Prostate gland (tissue), 1 donor: ENCODE data around the gene KAT8.
"Not testable (repeated sequence)": the region's sequence is repeated elsewhere in the genome, so short reads cannot be mapped to it uniquely, and the experiment has no call there.

Experiments
- POLR2A ChIP-seq: fragments of 450-650 bp; IDR thresholded peaks from one replicate; pipeline ENCODE4 v1.6.1; 2016; ENCODE audit warnings: antibody characterized with exemption, mild to moderate bottlenecking
- POLR2AphosphoS5 ChIP-seq: sonication (generic); formaldehyde crosslinking; IDR thresholded peaks from one replicate; pipeline ENCODE4 v1.6.1; 2017; ENCODE audit warnings: antibody characterized with exemption

DNA sequence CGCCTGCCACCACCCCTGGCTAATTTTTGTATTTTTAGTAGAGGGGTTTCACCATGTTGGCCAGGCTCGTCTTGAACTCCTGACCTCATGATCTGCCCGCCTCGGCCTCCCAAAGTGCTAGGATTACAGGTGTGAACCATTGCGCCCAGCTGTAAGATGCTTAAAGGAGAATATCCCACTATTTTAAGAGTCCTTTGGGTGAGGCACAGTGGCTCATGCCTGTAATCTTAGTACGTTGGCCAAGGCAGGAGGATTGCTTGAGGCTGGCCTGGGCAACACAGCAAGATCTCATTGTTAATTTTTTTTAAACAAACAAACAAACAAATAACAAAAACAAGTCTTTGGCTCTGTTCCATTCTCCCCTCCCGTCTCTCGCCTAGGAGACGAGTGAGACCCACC lies 23.6 kb downstream of the KAT8 start:
- TF ChIP-seq POLR2A, POLR2AphosphoS5: not testable (repeated sequence)
